NCI-H526 treated with DMSO at 0.1 percent for 48 hours (cell line): Measurements from ENCODE around the gene TECTA.

Experiments used
- DNase-seq: peaks from one replicate; lab custom pipeline; 2025; lab: John Stamatoyannopoulos, UW

Gene TECTA

GRCh38 chr11:121100943-121101342, at the start of gene TECTA:
TSS of gene TECTA (plus strand) at chr11:121101243. CDS start at chr11:121102666, 1,423 bp downstream.
- peak; percentile 26 for DNase-seq

- DNase-seq, result no peak
Measured at GRCh38 chr11:121053244-121053643, 47.8 kb upstream of the TECTA start.

- no peak for DNase-seq
Measured at GRCh38 chr11:121054266-121054665, 46.8 kb upstream of the TECTA start.

GRCh38 chr11:121055076-121055475, 46.0 kb upstream of the TECTA start:
- no peak for DNase-seq

GRCh38 chr11:121057922-121058321, 43.1 kb upstream of the TECTA start:
- DNase-seq, result no peak

DNA sequence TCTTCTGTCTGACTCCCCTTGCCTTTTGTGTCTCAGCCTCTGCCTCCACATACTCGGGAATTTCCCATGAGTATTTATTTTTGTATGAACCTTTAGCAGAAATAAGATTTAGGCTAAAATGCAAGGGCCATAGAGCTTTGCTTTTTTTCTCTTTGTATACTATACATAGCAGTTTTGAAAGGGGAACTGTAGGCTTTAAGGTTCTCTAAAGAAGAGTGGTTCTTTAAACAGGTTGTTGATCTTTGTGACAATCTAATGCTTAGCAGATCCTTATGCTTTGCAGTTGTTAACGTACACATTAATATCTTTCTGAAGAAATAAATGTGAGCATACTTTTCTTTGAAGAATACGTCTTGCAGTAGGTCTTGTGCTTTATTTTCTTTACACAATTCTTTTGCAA, 42.1 kb upstream of the TECTA start:
- no peak for DNase-seq

DNA sequence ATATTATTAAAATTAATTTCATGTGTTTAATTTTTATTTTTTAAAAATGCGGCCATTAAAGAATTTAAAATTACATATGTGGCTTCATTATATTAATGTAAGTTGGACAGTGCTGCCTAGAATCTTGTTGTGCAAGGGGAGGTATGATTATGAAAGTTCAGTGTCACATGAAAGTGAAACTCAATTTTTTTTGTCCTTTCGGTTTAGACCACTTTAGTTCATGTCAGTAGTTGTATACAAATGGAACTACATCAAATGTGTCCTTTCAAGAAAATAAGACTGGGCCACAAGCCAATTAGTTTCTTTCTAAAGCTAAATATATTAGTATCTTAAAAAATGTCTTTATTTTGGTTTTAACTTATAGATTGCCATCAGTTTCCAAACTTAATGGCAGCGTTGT, 41.4 kb upstream of the TECTA start:
- DNase-seq, result no peak

DNA sequence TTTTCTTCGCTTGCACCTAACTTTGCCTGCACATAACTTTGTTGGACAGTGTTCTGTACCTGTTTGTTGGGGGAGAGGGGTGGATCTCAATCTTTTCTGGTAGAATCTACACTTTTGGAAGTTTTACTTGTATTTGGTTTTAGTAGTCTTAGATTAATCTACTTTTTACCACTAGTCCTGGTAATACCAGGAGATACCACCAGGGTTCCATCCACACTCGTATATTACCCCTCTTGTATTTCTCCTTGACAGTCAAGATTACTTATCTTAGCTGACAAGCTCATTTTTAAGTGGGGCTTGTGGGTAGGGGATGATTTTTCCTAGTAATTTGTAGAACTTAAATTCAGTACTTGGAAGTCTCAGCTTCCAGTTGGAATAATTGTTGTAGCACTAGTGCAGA, 37.3 kb upstream of the TECTA start:
- DNase-seq, result no peak

DNA sequence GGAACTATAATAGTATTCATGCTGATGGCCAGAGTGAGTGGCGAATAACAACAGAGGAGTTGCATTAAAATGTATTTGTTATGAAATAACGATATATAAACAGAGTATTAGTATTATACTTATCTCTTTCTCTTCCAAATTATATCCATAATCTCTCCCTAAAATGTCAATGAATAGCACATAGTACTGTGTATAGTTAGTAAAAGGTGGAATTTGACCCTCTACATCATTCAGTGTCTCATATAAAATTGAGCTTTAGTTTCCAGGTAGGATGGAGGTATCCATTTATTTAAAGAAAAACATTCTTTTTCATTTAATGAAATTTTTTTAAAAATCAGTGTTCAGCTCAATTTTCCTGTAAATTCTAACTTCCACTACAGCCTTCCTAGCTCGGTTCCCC, 34.4 kb upstream of the TECTA start:
- DNase-seq, result no peak

- no peak for DNase-seq
Measured at GRCh38 chr11:121067026-121067425, 34.0 kb upstream of the TECTA start.

GRCh38 chr11:121067453-121067852, 33.6 kb upstream of the TECTA start:
- peak; percentile 36 for DNase-seq

- DNase-seq, result no peak
Measured at GRCh38 chr11:121067962-121068647, 32.9 kb upstream of the TECTA start.

DNA sequence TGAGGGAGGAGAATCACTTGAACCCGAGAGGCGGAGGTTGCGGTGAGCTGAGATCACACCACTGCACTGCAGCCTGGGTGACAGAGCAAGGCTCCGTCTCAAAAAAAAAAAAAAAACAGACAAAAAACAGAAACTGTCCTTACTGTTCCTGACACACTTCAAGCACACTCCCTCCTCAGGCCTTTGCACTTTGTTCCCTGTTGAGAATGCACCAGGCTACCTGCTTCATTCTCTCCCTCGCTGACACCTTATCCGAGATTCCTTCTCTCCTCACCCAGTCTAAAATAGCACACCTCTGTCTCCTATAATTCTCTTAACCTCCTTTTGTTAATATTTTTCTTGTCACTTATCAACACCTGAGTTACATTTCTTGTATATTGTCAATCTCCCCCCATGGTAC, 32.3 kb upstream of the TECTA start:
- no peak for DNase-seq

- DNase-seq, result no peak
Measured at GRCh38 chr11:121070951-121071845, 29.8 kb upstream of the TECTA start.

DNA sequence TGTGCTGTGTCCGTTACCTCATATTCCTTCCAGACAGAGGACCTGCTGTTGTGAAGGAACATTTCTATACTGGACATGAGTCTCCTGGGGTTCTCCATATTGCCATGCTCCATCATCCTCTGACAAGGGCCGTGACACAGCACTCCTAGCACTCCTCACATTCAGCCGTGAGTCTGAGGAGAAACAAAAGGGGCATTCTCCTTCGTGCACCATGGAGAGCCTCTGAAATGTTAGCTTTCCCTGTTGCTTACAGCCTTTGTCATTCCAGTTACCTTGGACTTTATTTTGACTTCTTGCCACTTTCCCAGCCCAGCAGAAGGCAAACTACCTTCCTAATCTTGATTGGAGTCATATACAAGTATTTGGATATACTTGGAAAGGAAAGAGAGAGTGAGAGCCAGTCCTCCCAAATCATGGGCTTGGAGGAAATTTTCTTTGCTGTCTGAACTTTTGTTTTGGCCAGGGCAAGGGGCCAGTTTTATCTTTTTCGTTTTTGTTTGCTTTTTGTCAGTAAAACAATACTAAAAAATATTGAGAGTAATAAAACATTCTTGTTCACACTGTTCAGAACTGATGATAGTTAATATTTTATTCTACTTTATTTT, 29.1 kb upstream of the TECTA start:
- no peak for DNase-seq

DNA sequence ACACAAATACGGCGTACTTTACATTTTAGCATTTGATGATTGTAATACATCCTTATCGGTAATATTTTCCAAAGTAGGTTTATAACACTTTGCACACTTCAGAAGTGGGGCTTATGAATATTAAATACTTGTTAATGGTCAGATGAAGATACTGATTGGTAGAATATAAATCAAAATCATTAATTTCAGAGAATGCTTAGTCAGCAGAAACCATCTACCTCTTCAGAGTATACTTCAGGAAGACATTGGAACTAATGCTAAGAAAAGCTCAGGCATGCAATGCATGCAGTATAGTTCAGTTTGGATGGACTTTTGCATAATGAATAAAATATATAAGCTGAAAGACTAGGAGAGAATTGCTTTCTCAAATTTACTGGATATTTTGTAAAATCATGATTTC, 19.7 kb upstream of the TECTA start:
- no peak for DNase-seq

DNA sequence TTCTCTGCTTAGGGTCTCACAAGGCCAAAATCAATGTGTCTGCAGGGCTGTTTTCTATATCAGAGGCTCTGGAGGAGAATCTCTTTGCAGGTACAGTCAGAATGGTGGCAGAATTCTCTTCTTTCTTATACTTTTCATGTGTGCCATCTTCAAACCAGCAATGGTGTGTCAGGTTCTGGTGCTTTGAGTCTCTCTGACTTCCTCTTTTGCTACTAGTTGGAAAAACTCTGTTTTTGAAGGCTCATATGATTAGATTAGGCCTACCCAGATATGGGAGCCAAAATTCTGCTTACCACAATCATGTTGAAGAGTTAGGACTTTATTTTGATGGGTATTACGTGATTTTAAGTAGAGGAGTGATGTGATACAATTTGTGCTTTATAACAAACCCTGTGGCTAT, 18.8 kb upstream of the TECTA start:
- no peak for DNase-seq

GRCh38 chr11:121082670-121083069, 18.4 kb upstream of the TECTA start:
- no peak for DNase-seq

DNA sequence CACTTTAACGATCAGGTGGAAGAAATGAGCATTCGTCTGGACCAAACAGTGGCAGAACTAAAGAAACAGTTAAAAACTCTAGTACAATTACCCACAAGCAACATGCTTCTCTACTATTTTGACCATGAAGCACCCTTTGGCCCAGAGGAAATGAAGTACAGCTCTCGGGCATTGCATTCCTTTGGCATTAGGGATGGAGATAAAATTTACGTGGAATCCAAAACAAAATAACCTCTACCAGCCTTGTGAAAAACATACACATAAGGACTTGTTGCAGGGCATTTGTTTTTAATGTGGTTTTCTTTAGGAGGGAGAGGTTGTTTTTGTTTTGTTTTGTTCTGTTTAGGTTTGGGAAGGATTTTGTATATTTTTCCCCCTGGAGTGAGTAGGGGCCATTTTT, 14.2 kb upstream of the TECTA start:
- no peak for DNase-seq

- no peak for DNase-seq
Measured at GRCh38 chr11:121089566-121089965, 11.5 kb upstream of the TECTA start.

GRCh38 chr11:121090145-121090721, 10.8 kb upstream of the TECTA start:
- no peak for DNase-seq

- DNase-seq, result no peak
Measured at GRCh38 chr11:121091492-121092152, 9.4 kb upstream of the TECTA start.
